ENCODE data around the gene MAGI3. TPM values are rescaled to one million over a fixed set of nuclear protein-coding genes. Genes with fewer than 3 reads are reported as not detected.
"Not testable (repeated sequence)": the region's sequence is repeated elsewhere in the genome, so short reads cannot be mapped to it uniquely, and the experiment has no call there.

The MAGI3 gene
- polyA plus RNA-seq, 3 donors from 2014 or later, result 0.15 TPM; not detected in 2

DNA sequence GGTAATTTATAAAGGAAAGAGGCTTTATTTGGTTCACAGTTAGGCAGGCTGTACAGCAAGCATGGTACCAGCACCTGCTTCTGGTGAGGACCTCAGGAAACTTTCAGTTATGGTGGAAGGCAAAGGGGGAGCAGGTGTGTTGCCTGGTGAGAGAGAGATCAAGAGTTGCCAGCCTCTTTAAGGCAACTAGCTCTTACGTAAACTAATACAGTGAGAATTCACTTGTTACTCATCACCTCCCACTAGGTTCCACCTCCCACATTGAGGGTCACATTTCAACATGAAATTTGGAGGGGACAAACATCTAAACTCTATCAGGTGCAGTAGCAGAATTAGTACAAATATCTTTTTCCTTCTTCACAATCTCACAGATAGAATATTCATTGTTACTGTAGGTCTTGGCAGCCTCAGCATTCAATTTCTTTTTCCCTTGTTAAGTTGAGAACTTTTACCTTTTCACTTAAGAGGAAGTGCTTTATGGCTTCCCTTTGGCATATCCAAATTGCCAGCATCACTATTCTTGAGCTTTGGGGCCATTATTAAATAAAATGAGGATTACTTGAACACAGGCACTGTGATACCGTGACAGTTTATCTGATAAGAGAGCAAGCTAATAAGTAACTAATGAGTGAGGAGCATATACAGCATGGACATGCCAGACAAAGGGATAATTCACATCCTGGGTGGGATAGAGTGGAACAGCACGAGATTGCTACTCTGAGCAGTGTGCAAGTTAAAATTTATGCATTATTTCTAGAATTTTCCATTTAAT lies 48.4 kb downstream of the MAGI3 start:
- Mint-ChIP-seq H3K9me3 (peaks cover 0 to 1% (median under 1%) of the 10 kb centered on the region in 6 donors), H3K36me3 (no peaks in the 10 kb centered on the region), H3K27ac (no peak overlapping the region), H3K4me3 (no peak overlapping the region), H3K4me1 (no peaks in the 10 kb centered on the region), H3K27me3 (ENCODE audit: low read depth in 3 of 3) (peaks cover 4 to 11% (median 8%) of the 10 kb centered on the region in 3 donors)
- no peak for DNase-seq

- peaks cover 0 to 3% (median 0%) of the 10 kb centered on the region in 3 donors for H3K36me3 Mint-ChIP-seq
- no peaks in the 10 kb centered on the region for H3K4me1 Mint-ChIP-seq
- DNase-seq, result no peak
- H3K27ac Mint-ChIP-seq, result no peak overlapping the region
- H3K9me3 Mint-ChIP-seq, result peaks cover 1 to 6% (median 6%) of the 10 kb centered on the region in 6 donors
- peaks cover 4 to 11% (median 8%) of the 10 kb centered on the region in 3 donors for H3K27me3 Mint-ChIP-seq (ENCODE audit: low read depth in 3 of 3)
- H3K4me3 Mint-ChIP-seq, result no peak overlapping the region
Measured at GRCh38 chr1:113439277-113439670, 49.0 kb downstream of the MAGI3 start.

GRCh38 chr1:113442131-113442530 lies 51.8 kb downstream of the MAGI3 start:
- H3K36me3 Mint-ChIP-seq, result peaks cover 0 to 6% (median 0%) of the 10 kb centered on the region in 3 donors
- no peaks in the 10 kb centered on the region for H3K4me1 Mint-ChIP-seq
- no peak overlapping the region for H3K4me3 Mint-ChIP-seq
- H3K27ac Mint-ChIP-seq, result no peak overlapping the region
- peaks cover 6 to 26% (median 14%) of the 10 kb centered on the region in 6 donors for H3K9me3 Mint-ChIP-seq
- no peak for DNase-seq
- H3K27me3 Mint-ChIP-seq (ENCODE audit: low read depth in 3 of 3), result peaks cover 2 to 14% (median 4%) of the 10 kb centered on the region in 3 donors

GRCh38 chr1:113444857-113445256 lies 54.5 kb downstream of the MAGI3 start:
- no peaks in the 10 kb centered on the region for H3K4me1 Mint-ChIP-seq
- peaks cover 0 to 9% (median 0%) of the 10 kb centered on the region in 3 donors for H3K36me3 Mint-ChIP-seq
- H3K9me3 Mint-ChIP-seq, result peaks cover 4 to 26% (median 14%) of the 10 kb centered on the region in 6 donors
- no peak overlapping the region for H3K27ac Mint-ChIP-seq
- DNase-seq, result no peak
- peaks cover 0 to 7% (median under 1%) of the 10 kb centered on the region in 3 donors for H3K27me3 Mint-ChIP-seq (ENCODE audit: low read depth in 3 of 3)
- H3K4me3 Mint-ChIP-seq, result no peak overlapping the region

DNA sequence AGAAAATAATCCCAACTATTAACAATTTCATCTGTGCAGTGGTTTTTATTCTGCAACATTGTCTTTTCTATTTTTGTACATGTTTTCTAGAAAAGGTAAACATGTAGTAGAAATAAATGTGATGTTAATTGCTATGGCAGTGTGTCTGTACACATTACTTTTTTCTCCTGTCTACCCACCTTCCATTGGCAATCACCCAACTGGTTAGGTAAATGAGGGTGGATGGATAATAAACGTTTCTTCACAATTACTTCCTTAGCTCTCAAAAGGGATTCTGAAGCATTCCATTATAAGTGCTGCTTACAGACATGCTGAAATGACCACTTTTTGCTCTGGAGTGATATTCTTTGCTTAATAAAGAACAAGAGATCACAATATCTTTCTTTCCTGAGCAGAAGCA lies 61.4 kb downstream of the MAGI3 start:
- H3K27me3 Mint-ChIP-seq (ENCODE audit: low read depth in 3 of 3), result peaks cover 2 to 7% (median 2%) of the 10 kb centered on the region in 3 donors
- H3K9me3 Mint-ChIP-seq, result no peaks in the 10 kb centered on the region
- no peak for DNase-seq

DNA sequence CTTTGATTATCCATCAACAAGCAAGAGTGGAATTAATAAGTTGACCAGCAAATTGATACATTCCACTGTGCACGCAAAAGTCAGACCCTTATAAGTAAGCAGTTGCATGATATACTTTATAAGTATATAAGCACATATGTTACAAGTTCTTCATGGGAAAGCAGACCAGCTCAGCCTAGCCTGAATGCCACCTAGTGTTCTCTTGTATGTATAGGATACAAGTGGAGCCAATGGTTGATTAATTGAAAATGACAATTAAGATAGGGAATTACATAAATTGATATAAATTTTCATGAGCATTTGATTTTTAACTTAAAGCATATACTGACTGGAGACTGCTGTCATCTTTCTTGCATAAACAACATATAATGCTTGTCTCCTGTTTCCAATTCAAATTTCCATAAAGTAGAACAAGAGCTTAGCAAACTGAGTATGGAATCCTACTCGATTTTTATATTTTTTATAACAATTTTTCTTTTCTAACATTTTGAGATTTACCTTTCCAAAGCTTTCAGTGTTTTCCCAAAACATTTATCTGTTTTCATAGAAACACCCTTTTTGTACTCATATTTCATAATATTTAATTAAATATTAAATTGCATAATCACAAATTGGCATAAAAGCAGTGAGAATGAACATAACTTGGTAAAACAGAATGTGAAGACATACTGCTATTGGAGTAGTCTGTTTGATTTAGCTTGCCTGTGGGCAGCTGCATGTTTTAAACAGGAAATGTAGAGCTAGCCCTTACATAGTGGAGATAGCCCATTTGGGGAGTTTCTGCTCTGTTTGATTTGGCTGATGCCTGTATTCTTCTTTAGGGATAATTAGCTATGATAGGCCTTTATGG lies 62.8 kb downstream of the MAGI3 start:
- Mint-ChIP-seq H3K4me3 (no peak overlapping the region), H3K9me3 (peaks cover 0 to 3% (median 0%) of the 10 kb centered on the region in 6 donors), H3K27me3 (ENCODE audit: low read depth in 3 of 3) (peaks cover 2 to 7% (median 3%) of the 10 kb centered on the region in 3 donors), H3K36me3 (peaks cover 0 to 3% (median 0%) of the 10 kb centered on the region in 3 donors), H3K27ac (no peak overlapping the region), H3K4me1 (no peaks in the 10 kb centered on the region)
- DNase-seq, result peak in 1 of 3 donors; percentile 2

More for the DNA sequence above, 61.4 kb downstream of the MAGI3 start:
- no peaks in the 10 kb centered on the region for H3K4me1 Mint-ChIP-seq
- H3K27ac Mint-ChIP-seq, result no peak overlapping the region
- H3K36me3 Mint-ChIP-seq, result peaks cover 0 to 3% (median 0%) of the 10 kb centered on the region in 3 donors
- H3K4me3 Mint-ChIP-seq, result no peak overlapping the region

DNA sequence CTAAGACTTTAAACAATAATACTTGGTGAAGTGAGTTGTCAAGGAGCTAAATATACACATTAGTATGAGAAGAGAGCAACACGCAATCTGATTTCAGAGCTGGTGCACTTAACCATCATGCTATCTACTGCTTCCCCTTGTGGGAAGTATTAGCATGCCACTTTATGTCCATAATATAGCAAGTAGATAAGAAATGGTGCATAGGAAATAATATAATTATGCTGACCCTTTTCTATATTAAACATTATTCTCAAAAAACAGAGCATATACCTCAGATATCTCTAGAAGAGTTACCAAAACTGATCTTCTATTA lies 63.4 kb downstream of the MAGI3 start:
- no peak overlapping the region for H3K4me3 Mint-ChIP-seq
- H3K36me3 Mint-ChIP-seq, result peaks cover 0 to 3% (median 0%) of the 10 kb centered on the region in 3 donors
- H3K27me3 Mint-ChIP-seq (ENCODE audit: low read depth in 3 of 3), result peaks cover 2 to 7% (median 3%) of the 10 kb centered on the region in 3 donors
- DNase-seq, result no peak
- H3K27ac Mint-ChIP-seq, result no peak overlapping the region
- peaks cover 0 to 4% (median 0%) of the 10 kb centered on the region in 6 donors for H3K9me3 Mint-ChIP-seq
- no peaks in the 10 kb centered on the region for H3K4me1 Mint-ChIP-seq

- Mint-ChIP-seq H3K4me3 (no peak overlapping the region), H3K36me3 (no peaks in the 10 kb centered on the region), H3K4me1 (no peaks in the 10 kb centered on the region), H3K9me3 (peaks cover 0 to 4% (median 0%) of the 10 kb centered on the region in 6 donors), H3K27me3 (ENCODE audit: low read depth in 3 of 3) (peaks cover 0 to 3% (median 0%) of the 10 kb centered on the region in 3 donors), H3K27ac (no peak overlapping the region)
- DNase-seq, result no peak
Measured at GRCh38 chr1:113455374-113455773, 65.1 kb downstream of the MAGI3 start.

GRCh38 chr1:113456967-113457366 lies 66.7 kb downstream of the MAGI3 start:
- Mint-ChIP-seq H3K4me3 (no peak overlapping the region), H3K36me3 (no peaks in the 10 kb centered on the region), H3K9me3 (peaks cover 0 to 4% (median 0%) of the 10 kb centered on the region in 6 donors), H3K4me1 (no peaks in the 10 kb centered on the region), H3K27ac (no peak overlapping the region), H3K27me3 (ENCODE audit: low read depth in 3 of 3) (peaks cover 0 to 3% (median 0%) of the 10 kb centered on the region in 3 donors)
- DNase-seq, result no peak

DNA sequence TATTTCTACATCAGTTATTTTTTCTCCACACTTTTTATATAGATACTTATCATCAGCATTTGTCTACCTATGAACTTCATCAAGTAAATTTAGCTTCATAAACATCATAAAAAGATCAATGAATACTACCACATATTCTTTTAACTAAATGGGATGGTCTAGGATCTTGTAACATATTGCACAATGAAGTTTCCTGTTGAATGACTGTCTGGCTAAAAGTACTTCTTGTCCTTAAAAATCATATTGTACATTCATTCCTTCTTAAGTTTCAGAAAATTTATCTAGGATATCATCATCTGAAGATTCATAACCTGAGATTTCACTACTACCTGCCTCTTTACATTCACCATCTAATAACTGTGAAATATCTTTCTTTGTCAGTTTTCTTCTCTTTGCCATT lies 69.0 kb downstream of the MAGI3 start:
- H3K4me3 Mint-ChIP-seq, result no peak overlapping the region
- H3K36me3 Mint-ChIP-seq, result no peaks in the 10 kb centered on the region
- H3K9me3 Mint-ChIP-seq, result peaks cover 0 to 4% (median under 1%) of the 10 kb centered on the region in 6 donors
- peaks cover 0 to 3% (median 2%) of the 10 kb centered on the region in 3 donors for H3K27me3 Mint-ChIP-seq (ENCODE audit: low read depth in 3 of 3)
- no peak for DNase-seq
- no peak overlapping the region for H3K27ac Mint-ChIP-seq
- no peaks in the 10 kb centered on the region for H3K4me1 Mint-ChIP-seq

GRCh38 chr1:113467991-113468390 lies 77.7 kb downstream of the MAGI3 start:
- Mint-ChIP-seq H3K4me1 (no peaks in the 10 kb centered on the region), H3K9me3 (peaks cover 3 to 19% (median 12%) of the 10 kb centered on the region in 6 donors), H3K4me3 (no peak overlapping the region)

GRCh38 chr1:113478427-113479195 lies 88.3 kb downstream of the MAGI3 start:
- not testable (repeated sequence) for H3K4me1 Mint-ChIP-seq; DNase-seq; H3K4me3 Mint-ChIP-seq; H3K27me3 Mint-ChIP-seq (ENCODE audit: low read depth in 3 of 3); H3K27ac Mint-ChIP-seq
- Mint-ChIP-seq H3K9me3 (peaks cover 28 to 80% (median 63%) of the 10 kb centered on the region in 6 donors), H3K36me3 (peaks cover 0 to 17% (median 0%) of the 10 kb centered on the region in 3 donors)

More at GRCh38 chr1:113467991-113468390, 77.7 kb downstream of the MAGI3 start:
- H3K27ac Mint-ChIP-seq, result no peak overlapping the region
- no peak for DNase-seq
- peaks cover 0 to 4% (median 3%) of the 10 kb centered on the region in 3 donors for H3K27me3 Mint-ChIP-seq (ENCODE audit: low read depth in 3 of 3)
- H3K36me3 Mint-ChIP-seq, result peaks cover 0 to 5% (median 0%) of the 10 kb centered on the region in 3 donors
